ENCODE results near the gene MCC. TPM values are rescaled to one million over a fixed set of nuclear protein-coding genes. Genes with fewer than 3 reads are reported as not detected.

The MCC gene
- total RNA-seq, 4 donors from 2014 or later: 17.1 to 90.7 (median 40.1) TPM

DNA sequence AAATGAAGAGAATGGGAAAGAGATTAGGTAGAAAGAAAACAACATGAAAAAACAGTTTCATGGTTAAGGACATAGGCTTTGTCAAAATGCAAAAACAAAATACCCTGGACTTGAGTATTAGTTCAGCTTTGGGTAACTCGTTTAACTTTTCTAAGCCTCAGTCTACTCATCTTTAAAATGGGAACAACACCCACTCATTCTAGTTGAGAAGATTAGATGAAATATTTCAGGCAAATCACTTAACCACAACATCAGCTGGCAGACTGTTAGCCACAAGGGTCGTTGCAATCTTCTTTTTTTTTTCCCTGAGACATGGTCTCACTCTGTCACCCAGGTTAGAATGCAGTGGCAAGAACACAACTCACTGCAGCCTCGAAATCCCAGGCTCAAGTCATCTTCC, 326.0 kb downstream of the MCC start:
- Histone ChIP-seq H3K4me3 (no peak overlapping the region), H3K4me1 (no peaks in the 10 kb centered on the region), H3K9me3 (no peaks in the 10 kb centered on the region), H3K27ac (no peak overlapping the region), H3K36me3 (no peaks in the 10 kb centered on the region), H3K27me3 (no peaks in the 10 kb centered on the region)
- no peak for DNase-seq
- intact Hi-C loops (cut with DNase I; ENCODE audit: low total_unique reads): no loop called here
- TF ChIP-seq CTCF (IDR thresholded peaks at IDR 0.05) (no peak), POLR2A (IDR thresholded peaks at IDR 0.05) (no peak)

DNA sequence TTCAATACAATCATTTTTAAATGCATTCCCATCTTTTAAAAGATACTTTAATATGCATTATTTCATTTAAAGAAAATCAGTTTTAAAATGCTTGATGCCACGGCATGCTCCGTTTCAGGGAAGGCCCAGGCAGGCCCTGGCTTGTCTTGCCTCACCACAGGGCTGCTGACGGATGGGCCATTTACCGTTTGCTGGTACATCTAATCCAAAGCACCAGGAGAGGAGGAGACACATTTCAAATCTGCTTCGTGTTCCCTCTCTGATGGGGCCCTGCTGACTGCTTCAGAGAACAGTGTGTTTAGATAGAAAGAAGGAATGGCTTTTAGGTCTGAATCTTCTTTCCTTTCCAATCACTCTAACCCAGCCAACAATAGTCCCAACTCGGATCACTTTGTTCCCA, 326.4 kb downstream of the MCC start:
- no peak overlapping the region for H3K27ac ChIP-seq
- no peak for TF ChIP-seq CTCF (IDR thresholded peaks at IDR 0.05)
- TF ChIP-seq POLR2A (IDR thresholded peaks at IDR 0.05): no peak
- H3K9me3 ChIP-seq: no peaks in the 10 kb centered on the region
- H3K4me3 ChIP-seq: no peak overlapping the region
- no peaks in the 10 kb centered on the region for H3K4me1 ChIP-seq
- intact Hi-C loops (cut with DNase I; ENCODE audit: low total_unique reads): no loop called here
- no peaks in the 10 kb centered on the region for H3K27me3 ChIP-seq
- no peaks in the 10 kb centered on the region for H3K36me3 ChIP-seq
- no peak for DNase-seq

DNA sequence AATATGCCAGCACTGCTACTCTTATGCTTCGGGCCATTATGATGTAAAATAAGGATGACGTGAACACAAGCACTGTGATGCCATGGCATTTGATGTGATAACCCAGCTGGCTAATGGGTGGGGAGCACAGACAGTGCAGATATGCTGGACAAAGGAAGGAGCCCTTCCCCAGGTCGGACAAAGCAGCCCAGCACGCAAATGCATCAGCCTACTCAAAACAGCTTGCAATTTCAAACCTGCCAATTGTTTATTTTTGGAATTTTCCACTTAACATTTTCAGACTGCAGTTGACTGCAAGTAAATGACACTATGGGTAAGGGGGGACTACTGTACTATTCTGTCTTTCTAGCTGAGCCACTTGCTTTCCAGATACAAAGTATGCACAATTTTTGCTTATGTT, 330.4 kb downstream of the MCC start:
- H3K27ac ChIP-seq: no peak overlapping the region
- intact Hi-C loops (cut with DNase I; ENCODE audit: low total_unique reads): no loop called here
- DNase-seq: no peak
- no peak overlapping the region for H3K4me3 ChIP-seq
- no peaks in the 10 kb centered on the region for H3K27me3 ChIP-seq
- H3K36me3 ChIP-seq: no peaks in the 10 kb centered on the region
- no peaks in the 10 kb centered on the region for H3K9me3 ChIP-seq
- TF ChIP-seq POLR2A (IDR thresholded peaks at IDR 0.05) (no peak), CTCF (IDR thresholded peaks at IDR 0.05) (no peak)
- no peaks in the 10 kb centered on the region for H3K4me1 ChIP-seq

DNA sequence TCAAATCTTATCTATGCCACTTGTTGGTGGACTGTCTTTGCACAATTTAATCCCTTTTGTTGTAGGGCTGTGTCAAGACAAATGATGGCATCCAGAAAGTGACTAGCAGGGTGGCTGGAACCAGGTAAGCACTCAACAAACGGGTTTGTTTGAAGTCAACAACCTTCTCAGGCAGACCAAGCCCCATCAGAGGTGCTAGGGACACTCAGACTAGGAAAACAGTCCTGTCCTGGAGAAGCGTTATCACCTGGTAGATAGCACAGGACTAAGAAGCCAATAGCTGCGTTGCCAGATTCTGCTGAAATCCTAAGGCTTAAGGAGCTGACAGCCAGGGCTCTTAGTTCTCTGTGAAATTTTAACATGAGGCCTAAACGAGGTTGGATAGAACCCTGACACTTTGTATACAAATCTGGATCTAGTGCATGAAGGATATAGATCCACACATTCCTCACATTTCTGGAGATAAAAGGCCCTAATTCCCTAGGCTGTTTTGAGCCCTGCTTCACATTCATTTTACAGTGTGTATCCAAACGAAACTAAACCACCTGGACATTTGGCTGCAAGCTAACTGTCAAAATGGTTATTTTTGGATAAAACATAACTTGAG, 331.9 kb downstream of the MCC start:
- Histone ChIP-seq H3K9me3 (no peaks in the 10 kb centered on the region), H3K27ac (no peak overlapping the region), H3K4me3 (no peak overlapping the region), H3K36me3 (no peaks in the 10 kb centered on the region), H3K4me1 (no peaks in the 10 kb centered on the region), H3K27me3 (no peaks in the 10 kb centered on the region)
- TF ChIP-seq CTCF (IDR thresholded peaks at IDR 0.05) (no peak), POLR2A (IDR thresholded peaks at IDR 0.05) (no peak)
- DNase-seq: no peak
- intact Hi-C loops (cut with DNase I; ENCODE audit: low total_unique reads): no loop called here

GRCh38 chr5:113153512-113154097, 334.6 kb downstream of the MCC start:
- Histone ChIP-seq H3K27me3 (no peaks in the 10 kb centered on the region), H3K36me3 (no peaks in the 10 kb centered on the region), H3K4me3 (no peak overlapping the region), H3K4me1 (no peaks in the 10 kb centered on the region), H3K9me3 (no peaks in the 10 kb centered on the region), H3K27ac (no peak overlapping the region)
- intact Hi-C loops (cut with DNase I; ENCODE audit: low total_unique reads): no loop called here
- TF ChIP-seq POLR2A (IDR thresholded peaks at IDR 0.05) (no peak), CTCF (IDR thresholded peaks at IDR 0.05) (no peak)
- no peak for DNase-seq

Measured in uterus (tissue), 4 donors.